IMR-90 (cell line): ENCODE results near the gene ACSL1. TPM values are rescaled to one million over a fixed set of nuclear protein-coding genes. Genes with fewer than 3 reads are reported as not detected.

ENCODE experiments used
- ATAC-seq: fragments of 200-7000 bp; cut with Tn5 transposase; 2 replicates; pipeline ENCODE4 v1.9.1; 2020; ENCODE audit warnings: low read depth, mild to moderate bottlenecking, moderate library complexity
- BruUV-seq: library from RNA; stranded (reverse); fragments of 400-500 nt; replicated peaks from 2 replicates; lab custom pipeline; 2021; lab: Mats Ljungman, UMichigan
- CTCF ChIA-PET: fragments of 300-600 bp; formaldehyde crosslinking; extraction: SDS; loops from one replicate; lab custom pipeline; 2021; ENCODE audit warnings: antibody characterized with exemption; lab: Yijun Ruan, JAX
- POLR2A ChIA-PET: fragments of 300-600 bp; sonication (Branson Sonifier 250); formaldehyde crosslinking; loops from one replicate; lab custom pipeline; 2022; ENCODE audit warnings: antibody characterized with exemption; ENCODE audit not compliant: unreplicated experiment; lab: Charles Lee
- DNase-seq: peaks from one replicate; pipeline ENCODE4 v3.0.0; 2013
- H2AFZ ChIP-seq: replicated peaks from 2 replicates; pipeline ENCODE3; 2013; ENCODE audit warnings: low read length, mild to moderate bottlenecking; ENCODE audit not compliant: poor library complexity
- H2AK5ac ChIP-seq: 2 replicates; pipeline ENCODE4 v1.6.1; 2013; ENCODE audit warnings: low read depth, low read length, inconsistent platforms
- H2AK9ac ChIP-seq: replicated peaks from 2 replicates; pipeline ENCODE3; 2013; ENCODE audit warnings: mild to moderate bottlenecking, low read depth, low read length, moderate library complexity; ENCODE audit not compliant: poor library complexity
- H2BK120ac ChIP-seq: 2 replicates; pipeline ENCODE4 v1.6.1; 2013; ENCODE audit warnings: low read depth, low read length, inconsistent platforms
- H2BK15ac ChIP-seq: 3 replicates; pipeline ENCODE4 v1.6.1; 2013; ENCODE audit warnings: low read depth, low read length, inconsistent platforms
- H2BK20ac ChIP-seq: 2 replicates; pipeline ENCODE4 v1.6.1; 2013; ENCODE audit warnings: low read depth, mild to moderate bottlenecking, inconsistent platforms, low read length, moderate library complexity
- H2BK5ac ChIP-seq: 2 replicates; pipeline ENCODE4 v1.6.1; 2013; ENCODE audit warnings: mild to moderate bottlenecking, low read depth, low read length, inconsistent platforms; ENCODE audit not compliant: poor library complexity, severe bottlenecking
- H3K14ac ChIP-seq: replicated peaks from 2 replicates; pipeline ENCODE4 v1.6.1; 2013; ENCODE audit warnings: low read depth, low read length, inconsistent platforms
- H3K18ac ChIP-seq: 2 replicates; pipeline ENCODE4 v1.6.1; 2013; ENCODE audit warnings: low read depth, low read length, control low read depth
- H3K23ac ChIP-seq: 2 replicates; pipeline ENCODE4 v1.6.1; 2013; ENCODE audit warnings: low read depth, low read length, inconsistent platforms
- H3K27ac ChIP-seq: 2 replicates; pipeline ENCODE4 v1.5.1; 2013; ENCODE audit warnings: mild to moderate bottlenecking, control low read depth, low read length; ENCODE audit not compliant: insufficient read depth
- H3K27me3 ChIP-seq: 2 replicates; pipeline ENCODE4 v1.6.1; 2013; ENCODE audit warnings: low read length; ENCODE audit not compliant: control insufficient read depth, insufficient read depth
- H3K36me3 ChIP-seq: 2 replicates; pipeline ENCODE4 v1.6.1; 2013; ENCODE audit warnings: low read length, mixed read lengths; ENCODE audit not compliant: control insufficient read depth, insufficient read depth
- H3K4ac ChIP-seq: 2 replicates; pipeline ENCODE4 v1.6.1; 2013; ENCODE audit warnings: low read depth, low read length, inconsistent platforms
- H3K4me1 ChIP-seq: 2 replicates; pipeline ENCODE4 v1.6.1; 2013; ENCODE audit warnings: low read length, mixed read lengths; ENCODE audit not compliant: control insufficient read depth, insufficient read depth
- H3K4me2 ChIP-seq: 2 replicates; pipeline ENCODE4 v1.6.1; 2013; ENCODE audit warnings: low read depth, mild to moderate bottlenecking, control low read depth, low read length, moderate library complexity
- H3K4me3 ChIP-seq: 2 replicates; pipeline ENCODE4 v1.5.1; 2013; ENCODE audit warnings: low read depth, mild to moderate bottlenecking, control low read depth, low read length, moderate library complexity; ENCODE audit not compliant: insufficient read depth
- H3K56ac ChIP-seq: 2 replicates; pipeline ENCODE4 v1.6.1; 2013; ENCODE audit warnings: low read length, inconsistent platforms; ENCODE audit not compliant: insufficient read depth; ENCODE audit errors: extremely low read depth
- H3K79me1 ChIP-seq, 2 experiments: 2 replicates each; pipeline ENCODE4 v1.6.1; 2013; ENCODE audit warnings: low read length in 2 of 2, inconsistent platforms in 1 of 2, low read depth in 1 of 2
- H3K9ac ChIP-seq: 2 replicates; pipeline ENCODE4 v1.6.1; 2013; ENCODE audit warnings: low read depth, low read length, control low read depth
- H3K9me1 ChIP-seq: 2 replicates; pipeline ENCODE4 v1.6.1; 2013; ENCODE audit warnings: low read length, inconsistent platforms; ENCODE audit not compliant: insufficient read depth
- H3K9me3 ChIP-seq: 2 replicates; pipeline ENCODE4 v1.6.1; 2013; ENCODE audit warnings: low read length; ENCODE audit not compliant: control insufficient read depth, insufficient read depth
- H4K20me1 ChIP-seq: 2 replicates; pipeline ENCODE4 v1.6.1; 2013; ENCODE audit warnings: low read length, inconsistent platforms; ENCODE audit not compliant: insufficient read depth
- H4K5ac ChIP-seq: 2 replicates; pipeline ENCODE4 v1.6.1; 2013; ENCODE audit warnings: mild to moderate bottlenecking, low read depth, low read length, control low read depth
- H4K8ac ChIP-seq, 2 experiments: 2 replicates each; pipeline ENCODE4 v1.6.1; 2013; ENCODE audit warnings: low read depth in 2 of 2, low read length in 2 of 2, control low read depth in 1 of 2, inconsistent platforms in 1 of 2
- H4K91ac ChIP-seq: 2 replicates; pipeline ENCODE4 v1.6.1; 2013; ENCODE audit warnings: low read depth, low read length, inconsistent platforms; ENCODE audit not compliant: insufficient read depth
- NFE2L2 ChIP-seq: fragments of 150-350 bp; IDR thresholded peaks from 2 replicates; pipeline ENCODE4 v1.6.1; 2016; ENCODE audit warnings: low read depth, mild to moderate bottlenecking, low read length
- WGBS, 2 experiments: methylation state at CpG; one replicate each; pipeline versions ENCODE4 v1.1.5 to v1.1.7; 2013; ENCODE audit warnings: missing lambda C conversion rate in 2 of 2; ENCODE audit not compliant: insufficient read length in 1 of 2; ENCODE audit errors: extremely low coverage in 2 of 2; 5-methylcytosine and 5-hydroxymethylcytosine counted together
- dilution Hi-C: fragments of 300-500 bp; cut with HindIII; formaldehyde crosslinking; loops from one replicate; pipeline ENCODE4 v1.14.3; 2018; ENCODE audit warnings: low sequenced_read_pairs; ENCODE audit not compliant: unreplicated experiment
- in situ Hi-C: fragments of 300-500 bp; cut with MboI; formaldehyde crosslinking; loops from 3 replicates; pipeline ENCODE4 v1.14.3; 2019; ENCODE audit warnings: low sequenced_read_pairs, inconsistent platforms, mixed read lengths
- intact Hi-C: fragments of 100-400 bp; cut with micrococcal nuclease; formaldehyde crosslinking; loops from 2 replicates; pipeline ENCODE4 v1.10.0; 2022
- polyA plus RNA-seq, 3 experiments: library from polyadenylated mRNA; depleted of rRNA; stranded (reverse); fragments of >200 nt; gene quantifications; 2 replicates each; pipeline ENCODE4 v1.2.3, GENCODE V29; 2012; ENCODE audit warnings: low replicate concordance in 1 of 3
- total RNA-seq: library from RNA; depleted of rRNA; stranded (reverse); fragments of >200 nt; gene quantifications from 2 replicates; pipeline ENCODE4 v1.2.3, GENCODE V29; 2012

Gene ACSL1
- total and polyA plus RNA-seq, 2 of the 4 experiments (the other 2 are of a cell fraction), result 14.4 to 26.0 TPM

GRCh38 chr4:184793735-184794355, 31.9 kb downstream of the ACSL1 start:
- Histone ChIP-seq H3K4me2 (no peak overlapping the region), H3K79me1 (no peaks in the 10 kb centered on the region; a peak in 1 of 4 replicates), H4K91ac (no peak overlapping the region), H3K56ac (no peak overlapping the region), H3K27ac (no peak overlapping the region), H3K9me1 (peaks cover 5% of the 10 kb centered on the region), H3K4me1 (peaks cover 4% of the 10 kb centered on the region; the same call in 1 of the 2 replicates), H3K14ac (no peak overlapping the region), H2BK5ac (no peak overlapping the region), H3K9me3 (no peaks in the 10 kb centered on the region), H2AK9ac (no peak overlapping the region), H4K8ac (no peak overlapping the region), H3K27me3 (no peaks in the 10 kb centered on the region), H4K5ac (no peak overlapping the region), H3K9ac (no peak overlapping the region), H3K23ac (no peak overlapping the region), H3K36me3 (no peaks in the 10 kb centered on the region; the same call in 1 of the 2 replicates), H3K4ac (no peak overlapping the region), H2BK20ac (no peak overlapping the region), H2BK15ac (no peak overlapping the region), H3K4me3 (no peak overlapping the region), H2AK5ac (no peak overlapping the region), H2AFZ (no peak overlapping the region), H3K18ac (no peak overlapping the region), H2BK120ac (no peak overlapping the region), H4K20me1 (peaks cover 12% of the 10 kb centered on the region; the same call in 1 of the 2 replicates)
- ATAC-seq (no peak), DNase-seq (no peak)
- ChIA-PET CTCF (interaction anchor here (0.6 kb wide), 1 partner anchor 81 kb away, joined by 4 read pairs; no protein-coding TSS in a partner anchor), POLR2A (no interaction called here)
- intact Hi-C loops, result no loop called here
- BruUV-seq, result no TSS peak
- dilution Hi-C loops, result no loop called here
- in situ Hi-C loops, result no loop called here
- 100% methylated on average over 5 of the region's 9 CpGs; no CpG with 5 or more reads in 1 of the 2 experiments for WGBS, 2 experiments
- no peak for TF ChIP-seq NFE2L2
